ENCODE measurements around the gene PARVB. TPM values are rescaled to one million over a fixed set of nuclear protein-coding genes. Genes with fewer than 3 reads are reported as not detected.

Gene PARVB
- total and polyA plus RNA-seq, 10 of the 15 experiments (the other 5 are each of a cell fraction or from before 2014, with no cell fraction given) = 5.2 to 264 (median 76.0) TPM

- TF ChIP-seq ZBTB4 (CRISPR knock-in tag; IDR thresholded peaks at IDR 0.05) (no peak), STAT1 (conservative IDR thresholded peaks at IDR 0.05) (0 out of 2 replicates have a peak, but pooled peaks have one; percentile 76), FOXK2 (IDR thresholded peaks at IDR 0.05) (0 out of 2 replicates have a peak, but pooled peaks have one; percentile 16), STAT3 (IDR thresholded peaks at IDR 0.05; ENCODE audit: low read depth, low read length) (0 out of 2 replicates have a peak, but pooled peaks have one; percentile 11), PML (IDR thresholded peaks at IDR 0.05; ENCODE audit: low read length) (peak; percentile 70; the same call in 1 of the 2 replicates), ZNF24 (IDR thresholded peaks at IDR 0.05) (no peak), CUX1 (IDR thresholded peaks at IDR 0.05; ENCODE audit: insufficient replicate concordance, low read depth, low read length) (peak; percentile 78), ATF3 (IDR thresholded peaks at IDR 0.05; ENCODE audit: borderline replicate concordance, extremely low read depth, low read depth, low read length) (peak; percentile 61; the same call in 1 of the 2 replicates), ZNF592 (IDR thresholded peaks at IDR 0.05) (peak; percentile 73; the same call in 1 of the 2 replicates), CBX5 (IDR thresholded peaks at IDR 0.05; ENCODE audit: low read depth) (no peak), CTCF (IDR thresholded peaks at IDR 0.05 in 2 of 3, conservative IDR thresholded peaks at IDR 0.05 in 1 of 3; ENCODE audit: control insufficient read depth in 2 of 3, extremely low read depth in 1 of 3, insufficient read depth in 1 of 3, low read depth in 3 of 3, low read length in 3 of 3) (no peak), CREM (IDR thresholded peaks at IDR 0.05; ENCODE audit: low read depth) (peak; percentile 90)
Observed at GRCh38 chr22:44026630-44027511, 2.8 kb downstream of the PARVB start (continued).

Data from GM12878 (cell line).